Esophagus squamous epithelium (tissue), 5 donors: ENCODE results near the gene TK2. TPM values are rescaled to one million over a fixed set of nuclear protein-coding genes. Genes with fewer than 3 reads are reported as not detected.
A peak's percentile ranks its signal among the peaks of the same experiment; 100 is the strongest.

Experiments
- DNase-seq: peaks from one replicate; lab custom pipeline; 2025; lab: John Stamatoyannopoulos, UW
- H3K27ac ChIP-seq, 4 donors: fragments of 200-600 bp; sonication (generic); one replicate each; pipeline ENCODE4 v1.5.1; 2016 to 2019; ENCODE audit warnings: mild to moderate bottlenecking in 1 of 4
- H3K27me3 ChIP-seq, 4 donors: fragments of 200-600 bp; sonication (generic); 1 replicate in 3 of 4; 2 replicates in 1 of 4; pipeline versions ENCODE4 v1.5.1 to v1.6.0; 2017 to 2021; ENCODE audit warnings: antibody characterized with exemption in 1 of 4
- H3K36me3 ChIP-seq, 3 donors: fragments of 200-600 bp; sonication (generic); one replicate each; pipeline ENCODE4 v1.5.1; 2016 to 2019
- H3K4me1 ChIP-seq, 3 donors: fragments of 200-600 bp; sonication (generic); one replicate each; pipeline ENCODE4 v1.5.1; 2017 to 2019
- H3K4me3 ChIP-seq, 4 donors: fragments of 200-600 bp; sonication (generic); 1 replicate in 3 of 4; 2 replicates in 1 of 4; pipeline ENCODE4 v1.5.1; 2016 to 2019; ENCODE audit warnings: mild to moderate bottlenecking in 2 of 4, moderate library complexity in 1 of 4
- H3K9me3 ChIP-seq, 3 donors: fragments of 200-600 bp; sonication (generic); one replicate each; pipeline ENCODE4 v1.5.1; 2016 to 2019
- POLR2A ChIP-seq, 4 donors: fragments of 450-650 bp; IDR thresholded peaks; one replicate each; pipeline ENCODE4 v1.6.1; 2017; ENCODE audit warnings: antibody characterized with exemption in 4 of 4, mild to moderate bottlenecking in 4 of 4, moderate library complexity in 3 of 4
- WGBS, 2 donors: methylation state at CpG; one replicate each; pipeline ENCODE4 v1.1.5; 2018; 5-methylcytosine and 5-hydroxymethylcytosine counted together
- intact Hi-C: fragments of 100-400 bp; cut with DNase I; formaldehyde crosslinking; loops from one replicate; pipeline ENCODE4 v1.15.0; 2022
- total RNA-seq, 4 donors: library from RNA; depleted of rRNA; stranded (reverse); fragments of >200 nt; gene quantifications; one replicate each; pipeline ENCODE4 v1.1.0, GENCODE V29; 2016
- TF ChIP-seq, protein P1 (sequence below), 6 experiments: fragments of 450-650 bp in 4 of 6; fragments of 200-600 bp in 2 of 6; sonication (generic) in 2 of 6; IDR thresholded peaks; one replicate each; pipeline ENCODE4 v1.5.1; 2016 to 2019; ENCODE audit warnings: antibody characterized with exemption in 6 of 6, mild to moderate bottlenecking in 4 of 6, moderate library complexity in 4 of 6
- donor health status: DM: yes; HTN: yes; CAD: no.

The TK2 gene
- total RNA-seq, 4 donors from 2014 or later: 5.6 to 22.5 (median 13.5) TPM

- H3K36me3 ChIP-seq: no peaks in the 10 kb centered on the region
Observed at GRCh38 chr16:66578651-66579531, 29.0 kb upstream of the TK2 start, which contains the start of gene CMTM2. Gene CMTM2 (plus strand): TSS chr16:66579463. CDS start chr16:66579608, 145 bp downstream.

DNA sequence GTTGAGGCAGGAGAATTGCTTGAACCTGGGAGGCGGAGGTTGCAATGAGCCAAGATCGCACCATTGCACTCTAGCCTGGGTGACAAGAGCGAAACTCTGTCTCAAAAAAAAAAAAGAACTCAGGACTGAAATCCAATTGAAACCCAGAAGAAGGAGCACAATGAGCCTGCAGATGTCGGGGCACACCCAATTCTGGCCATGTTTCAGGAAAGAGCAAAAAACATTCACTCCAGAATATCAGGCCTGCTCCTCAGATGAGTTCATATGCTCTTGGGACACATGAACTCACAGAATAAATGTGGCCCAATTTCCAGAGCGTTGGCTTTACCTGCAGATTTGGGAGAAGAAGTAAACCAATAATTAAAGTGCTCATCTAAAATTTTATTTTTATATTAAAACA is 26.4 kb upstream of the TK2 start:
- WGBS, 2 donors: 87 to 89% methylated on average over 5 of the region's 5 CpGs
- no peak overlapping the region for H3K4me3 ChIP-seq
- H3K27me3 ChIP-seq: peaks cover 0 to 37% (median 0%) of the 10 kb centered on the region in 4 donors

More at GRCh38 chr16:66578651-66579531, 29.0 kb upstream of the TK2 start, which contains the start of gene CMTM2:
- Histone ChIP-seq H3K9me3 (no peaks in the 10 kb centered on the region), H3K27me3 (peaks cover 0 to 37% (median 0%) of the 10 kb centered on the region in 4 donors), H3K27ac (no peak within 1 kb of the TSS), H3K4me1 (peaks cover 7 to 32% (median 14%) of the 10 kb centered on the region in 3 donors), H3K4me3 (peak within 1 kb of the TSS in 3 of 4 donors; percentile 21 to 58 (median 38))
- intact Hi-C loops: no loop called here
- no peak for DNase-seq
- 14 to 59% methylated on average over 11 to 33 of the region's 77 CpGs for WGBS, 2 donors
- TF ChIP-seq, protein P1, sequence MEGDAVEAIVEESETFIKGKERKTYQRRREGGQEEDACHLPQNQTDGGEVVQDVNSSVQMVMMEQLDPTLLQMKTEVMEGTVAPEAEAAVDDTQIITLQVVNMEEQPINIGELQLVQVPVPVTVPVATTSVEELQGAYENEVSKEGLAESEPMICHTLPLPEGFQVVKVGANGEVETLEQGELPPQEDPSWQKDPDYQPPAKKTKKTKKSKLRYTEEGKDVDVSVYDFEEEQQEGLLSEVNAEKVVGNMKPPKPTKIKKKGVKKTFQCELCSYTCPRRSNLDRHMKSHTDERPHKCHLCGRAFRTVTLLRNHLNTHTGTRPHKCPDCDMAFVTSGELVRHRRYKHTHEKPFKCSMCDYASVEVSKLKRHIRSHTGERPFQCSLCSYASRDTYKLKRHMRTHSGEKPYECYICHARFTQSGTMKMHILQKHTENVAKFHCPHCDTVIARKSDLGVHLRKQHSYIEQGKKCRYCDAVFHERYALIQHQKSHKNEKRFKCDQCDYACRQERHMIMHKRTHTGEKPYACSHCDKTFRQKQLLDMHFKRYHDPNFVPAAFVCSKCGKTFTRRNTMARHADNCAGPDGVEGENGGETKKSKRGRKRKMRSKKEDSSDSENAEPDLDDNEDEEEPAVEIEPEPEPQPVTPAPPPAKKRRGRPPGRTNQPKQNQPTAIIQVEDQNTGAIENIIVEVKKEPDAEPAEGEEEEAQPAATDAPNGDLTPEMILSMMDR (IDR thresholded peaks at IDR 0.05): no peak
- no peak for TF ChIP-seq POLR2A (IDR thresholded peaks at IDR 0.05)

GRCh38 chr16:66575060-66575459 is 25.1 kb upstream of the TK2 start:
- Histone ChIP-seq H3K4me3 (no peak overlapping the region), H3K36me3 (no peaks in the 10 kb centered on the region), H3K4me1 (peaks cover 7 to 23% (median 14%) of the 10 kb centered on the region in 3 donors), H3K27ac (no peak overlapping the region), H3K9me3 (no peaks in the 10 kb centered on the region), H3K27me3 (peaks cover 0 to 37% (median 0%) of the 10 kb centered on the region in 4 donors)
- intact Hi-C loops: no loop called here
- no peak for DNase-seq
- TF ChIP-seq, protein P1 (IDR thresholded peaks at IDR 0.05): no peak
- TF ChIP-seq POLR2A (IDR thresholded peaks at IDR 0.05): no peak
- WGBS, 2 donors: 84 to 98% methylated on average over 3 of the region's 3 CpGs

More for the DNA sequence above, 26.4 kb upstream of the TK2 start:
- TF ChIP-seq, protein P1 (IDR thresholded peaks at IDR 0.05): no peak
- no peak for TF ChIP-seq POLR2A (IDR thresholded peaks at IDR 0.05)
- Histone ChIP-seq H3K9me3 (no peaks in the 10 kb centered on the region), H3K4me1 (peaks cover 7 to 29% (median 14%) of the 10 kb centered on the region in 3 donors), H3K27ac (no peak overlapping the region), H3K36me3 (no peaks in the 10 kb centered on the region)
- no peak for DNase-seq
- intact Hi-C loops: no loop called here

GRCh38 chr16:66574531-66574930 is 24.6 kb upstream of the TK2 start:
- Histone ChIP-seq H3K9me3 (no peaks in the 10 kb centered on the region), H3K27ac (no peak overlapping the region), H3K27me3 (peaks cover 0 to 35% (median 0%) of the 10 kb centered on the region in 4 donors), H3K4me1 (peaks cover 7 to 28% (median 14%) of the 10 kb centered on the region in 3 donors), H3K36me3 (no peaks in the 10 kb centered on the region), H3K4me3 (no peak overlapping the region)
- WGBS, 2 donors: 90 to 92% methylated on average over 3 of the region's 3 CpGs
- TF ChIP-seq, protein P1 (IDR thresholded peaks at IDR 0.05): no peak
- TF ChIP-seq POLR2A (IDR thresholded peaks at IDR 0.05): no peak
- DNase-seq: no peak
- intact Hi-C loops: no loop called here

DNA sequence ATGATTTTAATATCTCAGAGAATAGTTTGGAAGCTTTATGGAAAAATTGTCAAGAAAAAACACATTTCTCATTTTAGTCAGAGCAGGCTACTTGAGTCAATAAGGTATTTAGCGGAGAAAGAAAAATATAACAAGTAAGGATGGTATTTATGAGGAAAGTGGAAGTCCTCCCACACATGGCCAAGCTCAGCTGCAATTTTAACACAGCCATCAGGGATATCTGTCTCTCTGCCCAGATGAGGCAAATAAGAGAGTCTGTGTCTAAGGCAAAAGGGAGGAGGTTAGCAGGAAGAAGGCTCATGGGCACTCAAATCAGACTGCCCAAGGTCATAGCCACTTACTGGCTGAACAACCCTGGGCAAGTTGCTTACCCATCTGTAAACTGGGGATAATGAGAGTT is 24.2 kb upstream of the TK2 start:
- Histone ChIP-seq H3K4me3 (no peak overlapping the region), H3K9me3 (no peaks in the 10 kb centered on the region), H3K27me3 (peaks cover 0 to 30% (median 0%) of the 10 kb centered on the region in 4 donors), H3K4me1 (peaks cover 6 to 28% (median 11%) of the 10 kb centered on the region in 3 donors), H3K36me3 (no peaks in the 10 kb centered on the region), H3K27ac (no peak overlapping the region)
- WGBS, 2 donors: 100% methylated on average over 1 of the region's 1 CpG
- TF ChIP-seq, protein P1 (IDR thresholded peaks at IDR 0.05): no peak
- TF ChIP-seq POLR2A (IDR thresholded peaks at IDR 0.05): no peak
- intact Hi-C loops: no loop called here
- no peak for DNase-seq
